D341Med (cell line): ENCODE measurements around the gene CACNA1E.

Source experiments
- DNase-seq: peaks from one replicate; pipeline ENCODE4 v3.0.0; 2012; ENCODE audit warnings: low spot score

CACNA1E gene

GRCh38 chr1:181637998-181638397, 154.7 kb downstream of the CACNA1E start:
- DNase-seq: no peak

GRCh38 chr1:181640956-181641355, 157.6 kb downstream of the CACNA1E start:
- DNase-seq: no peak

- DNase-seq: no peak
Measured at GRCh38 chr1:181643631-181644030, 160.3 kb downstream of the CACNA1E start.

DNA sequence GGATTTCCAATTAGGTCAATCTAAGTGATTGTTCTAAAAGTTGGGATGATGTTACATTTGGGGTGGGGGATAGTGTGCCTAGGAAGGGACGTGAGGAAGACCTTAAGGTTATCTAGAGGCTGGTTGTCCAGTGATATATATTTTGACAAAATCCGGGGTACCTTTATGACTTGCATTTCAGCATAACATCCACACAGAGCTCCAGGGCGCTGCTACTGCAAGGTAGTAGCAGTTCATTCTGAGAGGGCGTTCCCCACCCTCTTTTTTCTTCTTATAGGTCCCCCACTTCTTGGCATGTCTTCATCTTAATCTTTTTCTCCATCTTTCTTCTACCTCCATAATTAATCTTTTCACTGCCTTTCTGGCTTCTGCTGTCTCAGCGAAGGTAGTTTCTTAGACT, 161.9 kb downstream of the CACNA1E start:
- DNase-seq: no peak

DNA sequence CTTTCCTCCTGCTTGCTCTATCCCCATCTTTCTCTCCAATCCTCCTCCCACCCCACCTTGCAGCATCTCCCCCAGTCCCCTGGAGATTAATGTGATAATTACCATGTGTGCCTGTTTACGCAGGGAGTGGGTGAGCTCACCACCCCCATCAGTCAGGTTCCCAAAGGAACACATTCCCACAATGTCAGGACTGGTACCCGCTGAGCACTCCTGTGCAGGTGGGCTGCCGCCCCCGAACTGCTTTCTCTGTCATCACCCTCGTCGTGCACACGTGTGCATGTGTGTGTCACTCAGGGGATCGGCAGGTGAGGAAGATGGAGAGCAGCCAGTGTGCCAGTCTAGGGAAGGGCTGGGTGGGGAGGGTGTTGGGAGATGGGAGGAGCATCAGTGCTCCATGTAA, 163.4 kb downstream of the CACNA1E start:
- DNase-seq: no peak

GRCh38 chr1:181647314-181648035, 164.2 kb downstream of the CACNA1E start:
- DNase-seq: no peak

DNA sequence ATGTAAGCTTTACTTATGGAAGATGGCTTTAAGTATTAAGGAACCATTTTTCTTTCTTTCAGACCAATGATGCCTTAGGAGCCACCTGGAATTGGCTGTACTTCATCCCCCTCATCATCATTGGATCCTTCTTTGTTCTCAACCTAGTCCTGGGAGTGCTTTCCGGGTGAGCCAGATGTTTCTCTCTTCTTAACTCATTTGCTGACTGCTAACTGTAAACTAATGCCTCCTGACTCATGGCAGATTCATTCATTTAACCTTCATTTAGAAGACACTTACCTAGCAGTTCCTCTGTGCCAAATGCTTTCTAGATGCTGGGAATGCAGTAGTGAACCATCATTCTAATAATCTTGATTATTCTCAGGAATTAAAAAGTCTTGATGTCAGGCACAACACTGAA, 168.0 kb downstream of the CACNA1E start:
- DNase-seq: no peak

GRCh38 chr1:181655756-181656155, 172.4 kb downstream of the CACNA1E start:
- DNase-seq: no peak

- DNase-seq: no peak
Measured at GRCh38 chr1:181656491-181656890, 173.2 kb downstream of the CACNA1E start.

- DNase-seq: no peak
Measured at GRCh38 chr1:181658581-181658980, 175.3 kb downstream of the CACNA1E start.

DNA sequence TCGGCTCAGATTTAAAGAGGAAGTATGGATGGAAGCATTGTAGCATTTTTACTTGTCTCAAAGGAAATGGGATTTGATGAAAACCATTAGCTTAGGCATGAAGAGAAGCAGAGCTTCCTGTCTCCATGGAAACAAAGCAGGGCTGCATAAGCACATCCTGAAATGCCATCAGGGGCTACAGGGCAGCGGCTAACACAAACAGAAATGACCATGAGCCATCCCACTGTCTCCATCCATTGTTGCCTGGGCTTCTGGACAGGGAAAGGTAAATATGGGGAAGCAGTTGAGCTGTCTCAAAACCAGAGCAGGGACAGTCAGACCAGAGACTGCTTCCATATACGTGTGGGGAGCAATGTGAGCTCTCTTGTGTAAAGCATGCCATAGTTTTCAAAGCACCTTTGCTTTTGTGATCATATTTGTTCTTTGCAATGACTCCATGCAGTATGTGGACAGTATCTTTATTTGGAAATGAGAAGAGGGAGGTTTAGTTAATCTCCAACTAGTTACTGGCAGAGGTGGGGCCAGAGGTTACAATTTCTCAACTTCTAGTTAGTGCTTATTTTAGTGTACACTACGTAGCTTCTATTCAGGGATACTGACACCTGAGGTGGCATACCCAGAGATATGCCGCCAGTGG, 176.1 kb downstream of the CACNA1E start:
- no peak for DNase-seq

DNA sequence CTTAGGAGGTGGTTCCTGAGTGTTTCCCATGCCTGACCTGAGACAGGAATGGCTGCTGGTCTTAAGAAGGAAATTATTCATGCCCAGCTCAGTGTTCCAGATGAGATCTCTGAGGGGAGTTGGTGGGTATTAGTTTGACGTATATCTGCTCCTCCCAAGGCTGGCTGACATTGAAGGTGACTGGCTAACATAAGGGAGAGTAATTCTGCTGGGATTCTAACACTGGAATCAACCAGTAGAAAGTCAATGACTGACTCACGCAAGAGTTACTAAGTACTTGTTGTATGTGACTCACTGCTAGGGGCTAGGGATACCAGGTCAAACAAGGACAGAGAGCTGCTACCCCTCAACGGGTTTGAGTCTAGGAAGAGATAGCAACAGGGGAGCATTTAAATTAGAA, 177.3 kb downstream of the CACNA1E start:
- DNase-seq: no peak

DNA sequence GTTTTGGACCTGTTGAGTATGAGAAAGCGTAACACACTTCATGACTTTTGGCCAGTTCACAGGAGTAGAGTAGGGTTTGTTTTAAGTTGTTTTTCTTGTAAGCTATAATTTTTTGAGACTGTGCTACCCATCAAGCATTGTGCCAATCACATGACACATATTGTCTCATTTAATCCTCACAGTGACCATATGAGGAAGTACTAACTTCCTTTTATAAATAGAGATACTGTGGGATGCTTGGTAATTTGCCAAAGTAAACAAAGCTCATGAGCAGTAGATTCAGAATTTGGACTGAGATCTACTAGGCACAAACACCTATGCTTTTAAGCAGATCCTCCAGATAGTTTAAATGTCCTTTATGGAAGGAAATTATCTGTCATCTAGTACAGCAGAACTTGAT, 178.3 kb downstream of the CACNA1E start:
- no peak for DNase-seq

DNA sequence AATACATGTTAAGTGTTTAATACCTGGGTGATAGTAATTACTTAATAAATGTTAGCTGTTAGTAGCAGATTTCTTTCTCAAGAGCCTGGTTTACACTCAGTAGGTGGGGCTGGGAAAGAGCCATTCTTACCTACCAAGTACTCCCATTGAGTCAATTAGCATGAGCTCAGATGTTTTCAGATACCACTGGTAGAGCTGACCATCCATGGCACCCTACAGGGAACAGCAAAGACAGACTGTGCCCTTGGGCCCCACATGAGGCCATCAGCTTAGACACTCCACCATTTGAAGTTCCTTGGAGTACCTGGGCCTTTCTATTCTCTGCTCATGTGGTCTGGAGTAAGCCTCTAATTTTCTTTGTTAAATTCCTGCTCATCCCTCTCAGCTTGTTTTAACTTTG, 179.3 kb downstream of the CACNA1E start:
- no peak for DNase-seq

DNA sequence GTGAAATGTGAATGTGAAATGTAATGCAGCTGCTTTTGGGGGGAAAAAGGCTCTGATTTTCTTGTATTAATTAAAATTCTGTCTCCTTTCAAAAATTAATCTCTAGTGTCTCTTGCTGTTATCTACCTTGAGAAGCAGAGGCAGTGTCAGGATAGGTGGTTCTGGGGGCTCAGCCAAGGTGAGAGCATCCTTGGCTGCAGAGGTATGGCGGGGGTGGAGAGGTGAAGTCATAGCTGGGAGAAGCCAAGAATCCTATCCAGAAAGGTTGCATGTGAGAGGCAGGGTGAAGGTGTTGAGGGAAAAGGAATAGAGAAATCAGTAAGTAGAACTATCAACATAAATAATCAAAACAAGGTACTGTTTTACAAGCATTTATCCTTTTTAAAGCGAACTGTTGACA, 181.2 kb downstream of the CACNA1E start:
- no peak for DNase-seq

DNA sequence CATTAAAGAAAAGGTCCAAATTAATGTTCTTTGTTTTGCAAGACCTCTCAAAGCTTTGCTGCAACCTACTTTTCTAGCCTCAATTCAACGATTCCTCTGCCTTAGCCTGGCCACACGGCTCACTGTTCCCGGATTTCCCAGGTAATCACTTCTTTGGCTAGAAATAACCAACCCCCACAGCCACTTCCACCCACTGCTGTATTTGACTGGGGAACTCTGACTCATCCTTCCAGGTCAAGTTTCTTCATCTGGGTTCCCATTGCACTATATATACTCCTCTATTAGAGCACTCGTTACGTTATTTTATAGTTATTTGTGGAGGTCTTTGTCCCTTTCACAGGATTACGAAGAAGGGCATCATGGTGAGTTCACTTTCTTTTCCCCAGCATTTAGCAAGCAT, 185.9 kb downstream of the CACNA1E start:
- DNase-seq: no peak

GRCh38 chr1:181674617-181675016, 191.3 kb downstream of the CACNA1E start:
- DNase-seq: peak; percentile 56

DNA sequence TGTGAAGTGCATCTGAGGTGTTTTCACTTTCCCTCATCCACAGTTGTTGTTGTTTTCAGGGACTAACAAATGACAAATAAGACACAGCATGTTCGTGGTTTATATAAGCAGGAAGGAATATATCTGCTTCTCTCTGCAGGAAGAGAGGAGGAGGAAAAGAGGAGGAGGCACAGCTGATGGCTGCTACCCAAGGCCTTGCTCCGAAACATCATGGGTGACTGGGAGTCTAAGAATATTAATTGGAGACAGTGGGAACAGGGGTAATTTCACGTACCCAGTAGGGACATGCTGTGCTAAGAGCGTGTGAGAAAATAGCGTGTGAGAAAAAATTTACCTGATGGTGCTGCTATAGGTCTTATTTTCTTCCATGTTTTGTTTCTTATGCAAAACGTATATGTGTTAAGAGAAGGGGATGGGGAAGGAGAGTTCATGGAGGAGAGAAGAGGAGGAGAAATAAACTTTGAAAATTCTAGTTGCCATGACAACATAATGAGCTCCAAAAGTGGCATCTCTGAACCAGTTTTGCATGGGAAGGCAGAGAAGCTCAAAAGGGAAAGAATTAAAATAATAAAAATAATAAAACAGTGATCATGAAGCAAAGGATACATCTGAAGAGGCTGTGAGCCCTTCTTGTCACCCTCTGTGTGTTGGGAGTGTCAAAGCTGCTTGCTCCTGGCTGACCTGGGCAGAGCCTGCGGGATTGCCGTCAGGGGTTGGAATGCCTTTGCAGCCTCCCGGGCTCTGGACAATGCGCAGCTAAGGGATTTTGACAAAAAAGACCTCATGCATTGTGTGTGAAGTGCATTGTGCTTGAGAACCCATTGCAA, 192.0 kb downstream of the CACNA1E start:
- no peak for DNase-seq

- no peak for DNase-seq
Measured at GRCh38 chr1:181675918-181676190, 192.5 kb downstream of the CACNA1E start.

DNA sequence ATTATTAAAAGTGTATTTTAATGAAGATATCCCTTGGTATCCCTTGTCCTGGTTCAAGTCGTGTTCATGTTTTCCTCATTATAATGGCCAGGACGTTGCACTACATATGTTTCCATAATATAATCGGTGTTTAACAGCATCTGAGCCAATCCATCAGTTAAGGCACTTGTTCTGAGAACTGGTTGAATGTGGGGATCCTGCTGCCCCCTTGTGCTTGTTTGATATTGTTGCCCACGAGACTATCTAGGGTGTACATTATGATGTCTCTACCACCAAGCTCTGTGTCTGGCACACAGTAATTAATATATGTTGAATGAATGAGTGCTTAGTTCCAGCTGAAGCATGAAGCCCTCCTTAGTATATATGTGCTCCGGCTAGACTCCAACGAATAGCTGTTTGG, 193.0 kb downstream of the CACNA1E start:
- peak; percentile 78 for DNase-seq

GRCh38 chr1:181680332-181680731, 197.0 kb downstream of the CACNA1E start:
- no peak for DNase-seq

GRCh38 chr1:181680871-181681270, 197.6 kb downstream of the CACNA1E start:
- no peak for DNase-seq

- DNase-seq: no peak
Measured at GRCh38 chr1:181685211-181685610, 201.9 kb downstream of the CACNA1E start.
